OCI-LY7 (cell line): ENCODE results near the gene SH3BP5L. TPM values are rescaled to one million over a fixed set of nuclear protein-coding genes. Genes with fewer than 3 reads are reported as not detected.

ENCODE experiments used
- BruUV-seq: library from RNA; stranded (reverse); fragments of 400-500 nt; replicated peaks from 2 replicates; lab custom pipeline; 2021; lab: Mats Ljungman, UMichigan
- CTCF ChIA-PET: fragments of 300-600 bp; sonication (Branson Sonifier 250); formaldehyde crosslinking; loops from one replicate; lab custom pipeline; 2022; ENCODE audit warnings: antibody characterized with exemption; ENCODE audit not compliant: unreplicated experiment; lab: Charles Lee
- POLR2A ChIA-PET: fragments of 300-600 bp; sonication (Branson Sonifier 250); formaldehyde crosslinking; loops from one replicate; lab custom pipeline; 2022; ENCODE audit warnings: antibody characterized with exemption; lab: Charles Lee
- DNase-seq: peaks from one replicate; pipeline ENCODE4 v3.0.0-alpha.2; 2015; ENCODE audit warnings: low spot score
- H2AFZ ChIP-seq: fragments of 200-600 bp; sonication (generic), shearing (Covaris generic); 2 replicates; pipeline ENCODE4 v1.6.1; 2014; ENCODE audit warnings: mild to moderate bottlenecking, antibody characterized with exemption, low read length, moderate library complexity
- H3K27ac ChIP-seq: fragments of 200-600 bp; sonication (generic); 2 replicates; pipeline ENCODE4 v1.5.1; 2014; ENCODE audit warnings: mixed run types, low read depth, mild to moderate bottlenecking, moderate library complexity, low read length, inconsistent platforms; ENCODE audit not compliant: poor library complexity, severe bottlenecking
- H3K36me3 ChIP-seq: fragments of 200-600 bp; sonication (generic); 2 replicates; pipeline ENCODE4 v1.6.1; 2014; ENCODE audit warnings: mild to moderate bottlenecking, antibody characterized with exemption, low read length, moderate library complexity, mixed read lengths; ENCODE audit not compliant: insufficient read depth
- H3K4me1 ChIP-seq: fragments of 200-600 bp; sonication (generic); 2 replicates; pipeline ENCODE4 v1.5.1; 2014; ENCODE audit warnings: mild to moderate bottlenecking, low read length; ENCODE audit not compliant: insufficient read depth, poor library complexity, severe bottlenecking
- H3K4me2 ChIP-seq: fragments of 200-600 bp; sonication (generic); 2 replicates; pipeline ENCODE4 v1.6.1; 2014; ENCODE audit warnings: mild to moderate bottlenecking, low read length
- H3K4me3 ChIP-seq: fragments of 200-600 bp; sonication (generic); 2 replicates; pipeline ENCODE4 v1.5.1; 2014; ENCODE audit warnings: mild to moderate bottlenecking, low read depth, low read length; ENCODE audit not compliant: poor library complexity, severe bottlenecking
- H3K79me2 ChIP-seq: fragments of 200-600 bp; sonication (generic); 2 replicates; pipeline ENCODE4 v1.6.1; 2016; ENCODE audit warnings: low read depth, mild to moderate bottlenecking, low read length, moderate library complexity, mixed read lengths; ENCODE audit not compliant: insufficient read depth
- H3K9me2 ChIP-seq: fragments of 200-600 bp; sonication (generic); 2 replicates; pipeline ENCODE4 v1.6.1; 2016; ENCODE audit warnings: mild to moderate bottlenecking, low read length, mixed read lengths; ENCODE audit not compliant: insufficient read depth
- H3K9me3 ChIP-seq: fragments of 200-600 bp; sonication (generic); 2 replicates; pipeline ENCODE4 v1.6.1; 2014; ENCODE audit warnings: mild to moderate bottlenecking, mixed run types, low read length, mixed read lengths
- H4K20me1 ChIP-seq: fragments of 200-600 bp; sonication (generic); 2 replicates; pipeline ENCODE4 v1.6.1; 2014; ENCODE audit warnings: mild to moderate bottlenecking, antibody characterized with exemption, low read length, moderate library complexity, mixed read lengths; ENCODE audit not compliant: insufficient read depth
- EZH2phosphoT487 ChIP-seq: fragments of 200-600 bp; sonication (generic); IDR thresholded peaks from 2 replicates; pipeline ENCODE4 v1.6.1; 2018; ENCODE audit warnings: low read depth, borderline replicate concordance, mild to moderate bottlenecking, mixed run types, antibody characterized with exemption, low read length, moderate library complexity, mixed read lengths
- intact Hi-C: fragments of 100-400 bp; cut with micrococcal nuclease; formaldehyde crosslinking; loops from one replicate; pipeline ENCODE4 v1.10.0; 2022; ENCODE audit not compliant: unreplicated experiment
- total RNA-seq, 2 experiments: library from RNA; depleted of rRNA in 1 of 2; stranded (reverse); fragments of >200 nt in 1 of 2; shearing (Covaris generic) in 1 of 2; gene quantifications; 2 replicates each; pipeline ENCODE4 v1.2.3, GENCODE V29; 2014 to 2022
- TF ChIP-seq, protein P1 (sequence below): fragments of 200-600 bp; sonication (generic); conservative IDR thresholded peaks from 2 replicates; pipeline ENCODE4 v1.5.1; 2014; ENCODE audit warnings: mild to moderate bottlenecking, antibody characterized with exemption, low read length, moderate library complexity, mixed read lengths

SH3BP5L gene
- total RNA-seq, 2 experiments from 2014 or later = 16.9 to 21.8 TPM

DNA sequence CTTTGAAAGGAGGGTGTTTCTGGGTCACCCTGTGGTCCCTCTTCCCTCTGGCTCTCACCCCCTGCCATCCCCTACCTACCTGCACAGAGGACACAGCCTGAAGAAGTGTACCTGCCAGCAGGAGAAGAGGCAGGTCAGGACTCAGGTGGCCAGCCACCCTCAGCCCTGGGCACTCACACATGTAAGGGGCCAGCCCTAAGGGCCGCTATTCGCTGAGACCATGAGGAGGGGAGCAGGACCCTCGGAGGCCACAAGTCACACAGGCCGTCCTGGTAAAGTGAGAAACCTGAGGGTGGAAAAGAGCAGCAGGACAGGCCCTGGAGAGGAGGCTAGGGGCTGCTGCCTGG, 32.0 kb upstream of the SH3BP5L start:
- DNase-seq = peak; percentile 13
- H3K36me3 ChIP-seq = peaks cover 38% of the 10 kb centered on the region
- intact Hi-C loops = loop anchor here (1.0 kb wide), 2 partner anchors 16 to 19 kb away; partner anchors contain the start of gene ZNF672
- H2AFZ ChIP-seq = peak overlapping the region; percentile 79
- H3K27ac ChIP-seq = peak overlapping the region; percentile 72
- CTCF ChIA-PET = interaction anchor here (0.6 to 2.4 kb wide), 4 partner anchors 16 to 56 kb away, joined by 3 to 8 read pairs (median 5); partner anchors contain the start of gene ZNF672
- no peaks in the 10 kb centered on the region for H3K9me2 ChIP-seq
- peaks cover 11% of the 10 kb centered on the region; the same call in 1 of the 2 replicates for H3K79me2 ChIP-seq
- H3K4me1 ChIP-seq = peaks cover 33% of the 10 kb centered on the region
- TF ChIP-seq, protein P1, sequence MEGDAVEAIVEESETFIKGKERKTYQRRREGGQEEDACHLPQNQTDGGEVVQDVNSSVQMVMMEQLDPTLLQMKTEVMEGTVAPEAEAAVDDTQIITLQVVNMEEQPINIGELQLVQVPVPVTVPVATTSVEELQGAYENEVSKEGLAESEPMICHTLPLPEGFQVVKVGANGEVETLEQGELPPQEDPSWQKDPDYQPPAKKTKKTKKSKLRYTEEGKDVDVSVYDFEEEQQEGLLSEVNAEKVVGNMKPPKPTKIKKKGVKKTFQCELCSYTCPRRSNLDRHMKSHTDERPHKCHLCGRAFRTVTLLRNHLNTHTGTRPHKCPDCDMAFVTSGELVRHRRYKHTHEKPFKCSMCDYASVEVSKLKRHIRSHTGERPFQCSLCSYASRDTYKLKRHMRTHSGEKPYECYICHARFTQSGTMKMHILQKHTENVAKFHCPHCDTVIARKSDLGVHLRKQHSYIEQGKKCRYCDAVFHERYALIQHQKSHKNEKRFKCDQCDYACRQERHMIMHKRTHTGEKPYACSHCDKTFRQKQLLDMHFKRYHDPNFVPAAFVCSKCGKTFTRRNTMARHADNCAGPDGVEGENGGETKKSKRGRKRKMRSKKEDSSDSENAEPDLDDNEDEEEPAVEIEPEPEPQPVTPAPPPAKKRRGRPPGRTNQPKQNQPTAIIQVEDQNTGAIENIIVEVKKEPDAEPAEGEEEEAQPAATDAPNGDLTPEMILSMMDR = no peak
- TF ChIP-seq EZH2phosphoT487 = no peak
- H3K9me3 ChIP-seq = no peaks in the 10 kb centered on the region
- no peaks in the 10 kb centered on the region for H4K20me1 ChIP-seq
- BruUV-seq = no TSS peak
- peak overlapping the region; percentile 99 for H3K4me2 ChIP-seq
- peak overlapping the region; percentile 79 for H3K4me3 ChIP-seq
- POLR2A ChIA-PET = interaction anchor here (1.4 to 4.2 kb wide), 5 partner anchors 15 to 46 kb away, joined by 8 to 31 read pairs (median 17); partner anchors contain the start of genes SH3BP5L and ZNF672

DNA sequence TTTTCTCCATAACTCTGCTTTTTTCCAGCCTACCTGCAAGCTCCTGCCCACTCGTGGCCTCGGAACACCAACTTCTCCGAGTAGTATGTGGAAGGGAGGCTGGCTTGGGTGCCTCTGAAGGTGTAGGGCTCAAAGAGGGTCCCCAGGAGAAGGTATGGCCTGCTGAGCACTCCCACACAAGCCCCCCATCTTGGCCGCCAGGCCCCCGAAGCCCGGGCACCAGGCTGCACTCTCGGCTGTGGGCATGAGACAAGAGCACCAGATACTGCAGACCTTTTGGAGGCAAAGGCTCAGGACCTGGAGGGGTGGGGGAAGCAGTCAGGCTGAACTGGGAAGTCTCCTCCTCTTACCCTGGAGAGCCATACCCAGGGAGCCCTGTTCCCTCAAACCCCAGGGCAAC, 31.5 kb upstream of the SH3BP5L start:
- Histone ChIP-seq H4K20me1 (no peaks in the 10 kb centered on the region), H3K9me2 (no peaks in the 10 kb centered on the region), H3K36me3 (peaks cover 44% of the 10 kb centered on the region), H3K4me1 (peaks cover 34% of the 10 kb centered on the region), H2AFZ (no peak overlapping the region), H3K9me3 (no peaks in the 10 kb centered on the region), H3K4me2 (peak overlapping the region; percentile 99), H3K4me3 (peak overlapping the region; percentile 79), H3K79me2 (peaks cover 11% of the 10 kb centered on the region; the same call in 1 of the 2 replicates), H3K27ac (peak overlapping the region; percentile 72)
- ChIA-PET CTCF (no interaction called here), POLR2A (interaction anchor here (0.6 to 1.0 kb wide), 2 partner anchors 20 to 32 kb away, joined by 3 to 5 read pairs; no protein-coding TSS in a partner anchor)
- DNase-seq = no peak
- TF ChIP-seq EZH2phosphoT487 = no peak
- TF ChIP-seq, protein P1 = no peak
- intact Hi-C loops = no loop called here
- BruUV-seq = no TSS peak

- Histone ChIP-seq H3K27ac (no peak overlapping the region), H4K20me1 (no peaks in the 10 kb centered on the region), H2AFZ (no peak overlapping the region), H3K4me1 (peaks cover 34% of the 10 kb centered on the region), H3K9me3 (no peaks in the 10 kb centered on the region), H3K4me3 (no peak overlapping the region), H3K9me2 (no peaks in the 10 kb centered on the region), H3K79me2 (peaks cover 11% of the 10 kb centered on the region; the same call in 1 of the 2 replicates), H3K4me2 (peak overlapping the region; percentile 99), H3K36me3 (peaks cover 54% of the 10 kb centered on the region)
- no peak for DNase-seq
- no peak for TF ChIP-seq EZH2phosphoT487
- TF ChIP-seq, protein P1 = no peak
- intact Hi-C loops = no loop called here
- CTCF ChIA-PET = no interaction called here
- POLR2A ChIA-PET = interaction anchor here (0.7 to 1.0 kb wide), 2 partner anchors 17 to 26 kb away, joined by 3 read pairs; no protein-coding TSS in a partner anchor
- no TSS peak for BruUV-seq
These were observed 30.5 kb upstream of the SH3BP5L start for GRCh38 chr1:248856176-248856575.
